Hepatocyte (in vitro differentiated cells): Measurements from ENCODE around the gene IL13RA1. TPM values are rescaled to one million over a fixed set of nuclear protein-coding genes. Genes with fewer than 3 reads are reported as not detected.

Experiments
- DNase-seq: peaks from one replicate; pipeline ENCODE4 v3.0.0-alpha.2; 2016; ENCODE audit warnings: low spot score
- H2AFZ ChIP-seq: fragments of 200-600 bp; sonication (generic); 2 replicates; pipeline ENCODE4 v1.6.0; 2016; ENCODE audit warnings: antibody characterized with exemption, mild to moderate bottlenecking
- H3K27ac ChIP-seq: fragments of 200-600 bp; sonication (generic); 2 replicates; pipeline ENCODE4 v1.5.1; 2016; ENCODE audit warnings: mild to moderate bottlenecking
- H3K27me3 ChIP-seq: fragments of 200-600 bp; sonication (generic); 2 replicates; pipeline ENCODE4 v1.6.1; 2016
- H3K36me3 ChIP-seq: fragments of 200-600 bp; sonication (generic); replicated peaks from 2 replicates; pipeline ENCODE4 v1.5.1; 2016; ENCODE audit warnings: low read depth; ENCODE audit not compliant: insufficient read depth
- H3K4me1 ChIP-seq: fragments of 200-600 bp; sonication (generic); 2 replicates; pipeline ENCODE4 v1.5.1; 2016; ENCODE audit warnings: mild to moderate bottlenecking, moderate library complexity; ENCODE audit not compliant: insufficient read depth
- H3K4me2 ChIP-seq: fragments of 200-600 bp; sonication (generic); 2 replicates; pipeline ENCODE4 v1.6.0; 2016
- H3K4me3 ChIP-seq: fragments of 200-600 bp; sonication (generic); 2 replicates; pipeline ENCODE4 v1.5.1; 2016; ENCODE audit warnings: mild to moderate bottlenecking
- H3K79me2 ChIP-seq: fragments of 200-600 bp; sonication (generic); 2 replicates; pipeline ENCODE4 v1.6.0; 2017; ENCODE audit warnings: mild to moderate bottlenecking
- H3K9me2 ChIP-seq: fragments of 200-600 bp; sonication (generic); replicated peaks from 2 replicates; pipeline ENCODE4 v1.6.0; 2017; ENCODE audit warnings: mild to moderate bottlenecking; ENCODE audit not compliant: insufficient read depth
- H3K9me3 ChIP-seq: fragments of 200-600 bp; sonication (generic); 2 replicates; pipeline ENCODE4 v1.5.1; 2016; ENCODE audit warnings: low read depth, mild to moderate bottlenecking
- H4K20me1 ChIP-seq: fragments of 200-600 bp; sonication (generic); 2 replicates; pipeline ENCODE4 v1.6.0; 2016; ENCODE audit warnings: mild to moderate bottlenecking; ENCODE audit not compliant: insufficient read depth, poor library complexity, severe bottlenecking
- CTCF ChIP-seq: fragments of 200-600 bp; sonication (generic); IDR thresholded peaks from 2 replicates; pipeline ENCODE4 v1.5.1; 2016; ENCODE audit warnings: antibody characterized with exemption, mild to moderate bottlenecking; ENCODE audit not compliant: poor library complexity
- EZH2 ChIP-seq: fragments of 200-600 bp; sonication (generic); IDR thresholded peaks from 2 replicates; pipeline ENCODE4 v1.6.1; 2016; ENCODE audit warnings: antibody characterized with exemption, mild to moderate bottlenecking, borderline replicate concordance
- EZH2phosphoT487 ChIP-seq: fragments of 200-600 bp; sonication (generic); IDR thresholded peaks from one replicate; pipeline ENCODE4 v1.6.1; 2018; ENCODE audit warnings: antibody characterized with exemption, mild to moderate bottlenecking, low read depth, moderate library complexity; ENCODE audit not compliant: unreplicated experiment, severe bottlenecking
- WGBS: methylation state at CpG from one replicate; pipeline ENCODE4 v1.1.6; 2016; ENCODE audit warnings: low lambda C conversion rate; ENCODE audit errors: missing lambda C conversion rate; 5-methylcytosine and 5-hydroxymethylcytosine counted together
- polyA plus RNA-seq: library from polyadenylated mRNA; unstranded; fragments of >200 nt; fragmentation: Nextera tagmentation; extraction: Ambion mirVana; gene quantifications from 2 replicates; pipeline ENCODE4 v1.2.1, GENCODE V29; 2016
- total RNA-seq: library from RNA; depleted of rRNA; stranded (reverse); fragments of >200 nt; gene quantifications from 2 replicates; pipeline ENCODE4 v1.2.3, GENCODE V29; 2014

IL13RA1 gene
- total and polyA plus RNA-seq, 2 experiments from 2014 or later = 27.2 to 40.9 TPM

- Histone ChIP-seq H3K4me2 (no peak overlapping the region), H3K9me3 (no peaks in the 10 kb centered on the region), H4K20me1 (no peaks in the 10 kb centered on the region), H3K4me3 (no peak overlapping the region), H3K36me3 (no peaks in the 10 kb centered on the region), H3K27ac (peak overlapping the region; percentile 87), H3K4me1 (no peaks in the 10 kb centered on the region), H3K9me2 (no peaks in the 10 kb centered on the region), H2AFZ (no peak overlapping the region), H3K27me3 (no peaks in the 10 kb centered on the region), H3K79me2 (no peaks in the 10 kb centered on the region)
- TF ChIP-seq CTCF = no peak
- no peak for TF ChIP-seq EZH2
- TF ChIP-seq EZH2phosphoT487 = no peak
- DNase-seq = peak; percentile 42
- 95% methylated on average over 4 of the region's 5 CpGs for WGBS
These were observed 46.4 kb downstream of the IL13RA1 start for GRCh38 chrX:118773782-118774181.

DNA sequence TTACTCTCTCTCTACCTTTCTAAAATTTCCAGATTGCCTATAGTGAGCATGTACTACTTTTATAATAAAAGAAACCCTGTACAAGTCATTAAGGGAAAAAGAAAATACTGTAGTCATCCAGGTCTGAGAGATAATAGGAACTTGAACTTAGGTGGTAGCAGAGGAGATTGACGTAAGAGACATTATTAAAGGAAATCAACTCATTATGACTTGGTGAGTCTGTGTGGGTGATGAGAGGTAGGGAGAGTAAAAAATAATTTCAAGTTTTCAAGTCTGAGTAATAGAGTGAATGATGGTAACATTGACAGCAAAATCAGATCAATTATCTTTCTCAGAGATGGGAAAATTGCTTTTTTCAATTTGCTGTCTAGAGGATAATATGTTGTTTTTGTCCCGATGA is 52.2 kb downstream of the IL13RA1 start:
- TF ChIP-seq EZH2 (no peak), EZH2phosphoT487 (no peak), CTCF (no peak)
- H3K4me1 ChIP-seq = no peaks in the 10 kb centered on the region
- H3K9me3 ChIP-seq = no peaks in the 10 kb centered on the region
- H3K36me3 ChIP-seq = no peaks in the 10 kb centered on the region
- H3K4me3 ChIP-seq = no peak overlapping the region
- H3K9me2 ChIP-seq = no peaks in the 10 kb centered on the region
- no peak for DNase-seq
- no peaks in the 10 kb centered on the region for H4K20me1 ChIP-seq
- no peaks in the 10 kb centered on the region for H3K27me3 ChIP-seq
- H2AFZ ChIP-seq = no peak overlapping the region
- no peaks in the 10 kb centered on the region for H3K79me2 ChIP-seq
- WGBS = 90% methylated on average over 2 of the region's 2 CpGs
- no peak overlapping the region for H3K4me2 ChIP-seq
- H3K27ac ChIP-seq = no peak overlapping the region

DNA sequence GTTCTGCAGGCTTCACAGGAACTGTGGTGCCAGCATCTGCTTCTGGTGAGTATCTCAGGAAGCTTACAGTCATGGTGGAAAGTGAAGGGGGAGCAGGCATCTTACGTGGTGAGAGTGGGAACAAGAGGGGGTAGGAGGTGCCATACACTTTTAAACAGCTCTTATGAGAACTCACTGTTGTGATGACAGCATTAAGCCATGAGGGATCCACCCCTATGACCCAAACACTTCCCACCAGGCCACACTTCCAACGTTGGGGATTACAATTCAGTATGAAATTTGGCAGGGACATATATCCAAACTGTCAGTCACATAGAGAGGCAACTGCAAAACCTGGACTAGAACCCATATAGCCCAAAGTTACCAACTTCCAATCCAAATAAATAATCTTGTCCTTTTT is 53.1 kb downstream of the IL13RA1 start:
- Histone ChIP-seq H3K79me2 (no peaks in the 10 kb centered on the region), H3K36me3 (no peaks in the 10 kb centered on the region), H3K9me3 (no peaks in the 10 kb centered on the region), H3K27ac (no peak overlapping the region), H3K4me2 (no peak overlapping the region), H2AFZ (no peak overlapping the region), H3K4me3 (no peak overlapping the region), H4K20me1 (no peaks in the 10 kb centered on the region), H3K4me1 (no peaks in the 10 kb centered on the region), H3K9me2 (no peaks in the 10 kb centered on the region), H3K27me3 (no peaks in the 10 kb centered on the region)
- DNase-seq = no peak
- 41% methylated on average over 2 of the region's 2 CpGs for WGBS
- TF ChIP-seq EZH2 (no peak), EZH2phosphoT487 (no peak), CTCF (no peak)

GRCh38 chrX:118780911-118781310 is 53.5 kb downstream of the IL13RA1 start:
- no peaks in the 10 kb centered on the region for H3K9me2 ChIP-seq
- DNase-seq = no peak
- no peak overlapping the region for H3K4me2 ChIP-seq
- WGBS = 65% methylated on average over 1 of the region's 1 CpG
- no peaks in the 10 kb centered on the region for H3K4me1 ChIP-seq
- H3K79me2 ChIP-seq = no peaks in the 10 kb centered on the region
- no peaks in the 10 kb centered on the region for H3K27me3 ChIP-seq
- no peaks in the 10 kb centered on the region for H3K36me3 ChIP-seq
- H3K4me3 ChIP-seq = no peak overlapping the region
- no peak overlapping the region for H3K27ac ChIP-seq
- H3K9me3 ChIP-seq = no peaks in the 10 kb centered on the region
- no peak overlapping the region for H2AFZ ChIP-seq
- TF ChIP-seq EZH2 (no peak), CTCF (no peak), EZH2phosphoT487 (no peak)
- H4K20me1 ChIP-seq = no peaks in the 10 kb centered on the region
